GM12864 (cell line): Measurements from ENCODE around the gene NUP93.

Experiments
- DNase-seq: peaks from one replicate; pipeline ENCODE4 v3.0.0-alpha.2; 2011; ENCODE audit warnings: low read depth
- H3K4me3 ChIP-seq: 2 replicates; pipeline ENCODE4 v1.5.1; 2011; ENCODE audit warnings: mild to moderate bottlenecking, low read depth, low read length, control low read depth
- TF ChIP-seq, protein P1 (sequence below): IDR thresholded peaks from 2 replicates; pipeline ENCODE4 v1.5.1; 2011; ENCODE audit warnings: low read depth, mild to moderate bottlenecking, moderate library complexity, low read length, control low read depth, inconsistent platforms; ENCODE audit errors: missing control alignments

The NUP93 gene

DNA sequence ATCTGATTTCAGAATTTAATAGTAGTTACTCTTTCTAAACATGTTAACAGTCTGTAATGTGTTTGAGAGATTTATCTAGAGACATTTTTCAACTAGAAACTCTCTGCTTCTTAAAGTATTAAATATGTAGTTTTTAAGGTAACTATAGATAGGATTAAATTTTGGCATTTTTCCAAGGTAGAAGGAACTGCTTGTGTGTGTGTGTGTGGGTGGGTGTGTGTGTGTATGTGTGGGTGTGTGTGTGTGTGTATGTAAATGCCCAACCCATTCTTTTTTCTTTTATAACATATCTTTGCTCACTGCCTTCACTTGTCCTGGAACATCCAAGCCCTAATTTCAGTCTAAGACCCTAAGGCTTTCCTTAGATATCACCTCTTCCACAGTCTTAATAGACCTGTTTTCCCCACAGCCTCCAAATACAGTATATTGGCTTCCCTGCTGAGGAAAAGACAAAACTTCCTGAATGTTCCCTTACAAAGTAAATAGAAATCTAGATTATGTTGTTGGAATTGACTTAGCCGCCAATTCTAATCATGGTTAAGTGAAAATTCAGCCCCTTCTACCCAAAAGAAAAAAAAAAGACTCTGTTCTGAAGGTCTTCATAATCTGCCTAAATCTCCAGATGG lies 33.5 kb downstream of the NUP93 start:
- no peak overlapping the region for H3K4me3 ChIP-seq
- TF ChIP-seq, protein P1, sequence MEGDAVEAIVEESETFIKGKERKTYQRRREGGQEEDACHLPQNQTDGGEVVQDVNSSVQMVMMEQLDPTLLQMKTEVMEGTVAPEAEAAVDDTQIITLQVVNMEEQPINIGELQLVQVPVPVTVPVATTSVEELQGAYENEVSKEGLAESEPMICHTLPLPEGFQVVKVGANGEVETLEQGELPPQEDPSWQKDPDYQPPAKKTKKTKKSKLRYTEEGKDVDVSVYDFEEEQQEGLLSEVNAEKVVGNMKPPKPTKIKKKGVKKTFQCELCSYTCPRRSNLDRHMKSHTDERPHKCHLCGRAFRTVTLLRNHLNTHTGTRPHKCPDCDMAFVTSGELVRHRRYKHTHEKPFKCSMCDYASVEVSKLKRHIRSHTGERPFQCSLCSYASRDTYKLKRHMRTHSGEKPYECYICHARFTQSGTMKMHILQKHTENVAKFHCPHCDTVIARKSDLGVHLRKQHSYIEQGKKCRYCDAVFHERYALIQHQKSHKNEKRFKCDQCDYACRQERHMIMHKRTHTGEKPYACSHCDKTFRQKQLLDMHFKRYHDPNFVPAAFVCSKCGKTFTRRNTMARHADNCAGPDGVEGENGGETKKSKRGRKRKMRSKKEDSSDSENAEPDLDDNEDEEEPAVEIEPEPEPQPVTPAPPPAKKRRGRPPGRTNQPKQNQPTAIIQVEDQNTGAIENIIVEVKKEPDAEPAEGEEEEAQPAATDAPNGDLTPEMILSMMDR = no peak
- no peak for DNase-seq

DNA sequence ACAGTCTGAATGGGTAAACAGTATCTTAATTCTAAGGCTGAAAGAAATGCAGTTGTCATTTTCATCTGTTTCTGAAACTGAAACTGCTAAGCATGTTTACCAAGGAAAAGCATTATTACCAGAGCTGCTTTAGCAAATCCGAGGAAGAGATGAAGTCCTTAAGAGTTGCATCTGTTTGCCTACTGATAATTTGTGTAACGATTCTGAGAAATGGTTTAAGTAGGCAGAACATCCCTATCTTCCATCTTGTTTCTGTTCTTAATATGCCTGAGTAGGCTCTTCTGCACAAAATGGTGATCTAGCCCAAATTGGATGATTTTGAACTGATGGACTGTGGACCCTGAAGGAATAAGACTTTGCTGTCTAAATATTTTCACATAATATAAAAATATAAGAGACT lies 34.9 kb downstream of the NUP93 start:
- TF ChIP-seq, protein P1 = no peak
- H3K4me3 ChIP-seq = no peak overlapping the region
- DNase-seq = no peak

DNA sequence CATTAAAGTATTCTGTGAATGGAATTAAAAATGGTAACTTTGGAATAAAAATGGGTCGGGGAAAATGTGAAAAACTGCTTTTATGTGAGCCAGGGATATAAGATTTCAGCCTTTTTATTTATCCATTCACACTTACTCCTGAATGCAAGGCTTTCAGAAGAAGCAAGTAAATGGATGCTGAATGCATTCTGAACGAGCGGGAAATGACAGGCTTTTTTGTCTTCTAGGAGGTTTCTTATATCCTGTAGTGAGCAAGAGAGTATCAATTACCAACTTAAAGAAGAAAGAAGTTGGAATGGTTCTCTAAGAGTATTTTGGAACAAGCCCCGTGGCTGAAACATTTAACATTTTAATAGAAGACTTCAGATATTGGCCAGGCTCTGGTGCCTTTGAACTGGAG lies 36.0 kb downstream of the NUP93 start:
- DNase-seq = no peak
- H3K4me3 ChIP-seq = no peak overlapping the region
- TF ChIP-seq, protein P1 = no peak

DNA sequence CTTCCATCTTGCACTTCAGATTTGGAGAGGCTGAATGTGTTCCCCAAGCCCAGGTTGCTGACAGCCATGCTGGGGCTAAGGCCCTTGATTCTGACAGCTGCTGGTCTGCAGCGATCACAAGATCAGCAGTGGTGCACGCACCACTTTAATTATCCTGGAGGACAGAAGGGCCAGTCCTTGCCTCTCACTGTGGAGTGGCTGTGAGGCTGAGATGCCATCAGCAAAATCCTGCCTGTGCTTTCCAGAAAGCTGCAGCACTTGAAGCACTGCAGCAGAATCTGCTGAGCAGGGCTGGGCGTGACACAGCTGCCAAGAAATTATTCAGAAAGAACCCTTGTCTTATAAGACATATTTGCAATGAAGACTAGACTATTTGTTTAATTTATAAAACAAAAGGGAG lies 37.1 kb downstream of the NUP93 start:
- H3K4me3 ChIP-seq = no peak overlapping the region
- no peak for DNase-seq
- TF ChIP-seq, protein P1 = no peak

DNA sequence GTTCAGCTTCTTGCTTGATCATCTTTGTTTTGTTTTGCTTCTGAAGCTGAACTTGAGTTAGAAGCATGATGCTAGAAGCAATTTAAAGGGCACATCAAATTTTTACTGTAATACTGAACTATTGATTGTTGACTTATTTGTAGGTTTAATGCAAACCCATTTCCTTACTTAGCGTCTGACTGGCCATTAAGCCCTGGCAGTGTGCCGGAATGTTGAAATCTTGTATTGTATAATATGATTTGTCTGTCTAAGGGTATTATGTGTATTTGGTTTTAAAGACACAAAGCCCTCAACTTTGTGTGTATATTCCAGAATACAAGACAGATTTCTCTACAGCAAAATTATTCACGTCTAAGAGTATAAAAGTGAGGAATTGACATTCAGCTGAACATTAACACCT lies 39.7 kb downstream of the NUP93 start:
- H3K4me3 ChIP-seq = no peak overlapping the region
- TF ChIP-seq, protein P1 = no peak
- no peak for DNase-seq

DNA sequence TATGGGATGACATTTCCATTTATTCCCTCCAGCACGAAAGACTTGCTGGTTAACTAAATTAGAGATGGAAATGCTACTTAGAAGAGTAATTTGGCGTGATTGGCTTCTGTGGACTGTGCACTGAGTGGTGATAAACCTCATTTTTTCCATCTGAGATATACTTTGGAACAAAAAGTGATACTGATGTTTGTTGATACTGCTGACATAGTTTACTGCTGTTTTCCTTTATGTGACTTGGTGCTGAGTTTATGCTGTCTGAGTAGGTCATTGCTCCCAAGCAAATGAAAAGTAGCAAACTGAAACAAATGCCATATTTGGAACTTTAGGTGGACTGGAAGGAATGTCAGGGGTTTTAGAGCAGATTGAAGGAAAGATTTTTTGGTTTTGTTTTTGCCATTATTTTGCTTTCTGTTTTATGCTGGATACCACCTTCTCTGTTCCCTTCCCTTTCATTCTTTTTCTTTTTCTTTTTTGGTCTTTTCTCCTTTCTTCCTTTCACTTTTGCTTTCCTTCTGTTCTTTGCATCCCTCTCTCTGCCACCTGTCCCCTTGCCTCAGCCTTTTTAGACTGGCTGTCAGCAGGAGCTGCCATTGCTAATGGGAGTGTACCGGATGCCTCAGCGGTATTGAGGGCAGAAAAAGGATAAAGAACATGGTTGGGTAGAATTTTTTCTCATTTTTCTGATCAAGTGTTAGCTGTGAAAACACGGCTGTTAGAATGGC lies 41.8 kb downstream of the NUP93 start:
- H3K4me3 ChIP-seq = no peak overlapping the region
- DNase-seq = no peak
- TF ChIP-seq, protein P1 = no peak

DNA sequence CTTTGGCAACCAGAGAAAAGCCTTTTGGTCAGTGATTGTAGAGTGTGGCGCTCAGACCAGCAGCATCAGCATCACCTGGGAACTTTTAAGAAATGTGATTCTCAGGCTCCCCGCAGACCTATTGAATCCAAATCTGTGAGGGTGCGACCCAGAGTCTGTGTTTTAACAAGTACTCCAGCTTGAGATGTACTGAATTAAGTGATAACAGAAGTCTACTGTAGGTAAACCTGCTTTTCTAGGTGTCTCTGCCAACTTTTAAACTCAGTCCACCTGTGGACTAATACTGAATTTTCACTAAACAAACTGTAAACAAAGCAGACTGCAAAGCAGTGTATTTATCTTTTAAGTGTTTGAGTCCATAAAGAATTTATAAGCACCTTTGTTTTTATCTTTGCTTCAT lies 43.6 kb downstream of the NUP93 start:
- no peak for DNase-seq
- no peak overlapping the region for H3K4me3 ChIP-seq
- TF ChIP-seq, protein P1 = no peak
